Measurements from ENCODE around the gene SLC25A25.
A peak's percentile ranks its signal among the peaks of the same experiment; 100 is the strongest.

The SLC25A25 gene

DNA sequence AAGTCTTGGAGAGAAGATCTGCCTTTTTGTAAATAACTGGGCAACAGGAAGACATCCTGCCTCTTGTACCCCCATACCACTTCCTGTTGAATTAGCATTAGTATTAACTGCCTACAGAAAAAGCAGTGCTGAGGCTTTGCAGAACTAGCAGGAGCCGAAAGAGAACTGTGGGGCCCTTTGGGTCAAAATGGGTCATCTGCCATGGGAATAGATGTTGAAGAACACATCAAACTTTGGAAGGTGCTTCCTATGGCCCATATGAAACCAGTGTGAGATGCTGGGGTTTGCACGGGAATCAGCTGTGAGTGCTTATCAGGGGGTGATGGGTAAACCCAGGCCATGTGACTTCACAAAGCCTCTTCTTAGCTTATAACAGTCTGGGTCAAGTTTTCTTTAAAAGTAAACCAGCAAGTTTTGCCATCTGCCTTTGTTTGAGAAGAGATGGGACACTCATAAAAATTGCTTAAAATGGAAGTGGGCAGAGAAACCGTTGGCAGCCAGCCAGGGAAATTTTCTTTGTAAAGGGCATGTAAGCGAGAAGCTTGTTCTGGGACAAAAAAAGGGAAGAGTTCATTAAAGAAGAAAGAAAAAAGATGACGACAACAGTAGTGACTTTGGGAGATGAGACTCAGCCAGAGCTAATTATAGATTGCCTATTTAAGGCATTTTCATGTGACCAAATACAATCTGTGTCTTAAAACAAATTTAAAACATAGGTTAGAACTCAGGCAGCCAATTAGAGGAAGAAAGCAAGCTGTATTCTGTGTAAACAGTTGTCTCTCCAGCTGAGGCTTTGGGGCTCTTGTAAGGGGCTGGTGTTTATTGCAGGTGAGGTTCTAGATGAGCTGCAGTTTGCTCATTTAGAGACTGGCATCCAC, 4.4 kb downstream of the SLC25A25 start:
- DNase-seq (ENCODE audit: low read depth, low spot score): peak; percentile 13

DNA sequence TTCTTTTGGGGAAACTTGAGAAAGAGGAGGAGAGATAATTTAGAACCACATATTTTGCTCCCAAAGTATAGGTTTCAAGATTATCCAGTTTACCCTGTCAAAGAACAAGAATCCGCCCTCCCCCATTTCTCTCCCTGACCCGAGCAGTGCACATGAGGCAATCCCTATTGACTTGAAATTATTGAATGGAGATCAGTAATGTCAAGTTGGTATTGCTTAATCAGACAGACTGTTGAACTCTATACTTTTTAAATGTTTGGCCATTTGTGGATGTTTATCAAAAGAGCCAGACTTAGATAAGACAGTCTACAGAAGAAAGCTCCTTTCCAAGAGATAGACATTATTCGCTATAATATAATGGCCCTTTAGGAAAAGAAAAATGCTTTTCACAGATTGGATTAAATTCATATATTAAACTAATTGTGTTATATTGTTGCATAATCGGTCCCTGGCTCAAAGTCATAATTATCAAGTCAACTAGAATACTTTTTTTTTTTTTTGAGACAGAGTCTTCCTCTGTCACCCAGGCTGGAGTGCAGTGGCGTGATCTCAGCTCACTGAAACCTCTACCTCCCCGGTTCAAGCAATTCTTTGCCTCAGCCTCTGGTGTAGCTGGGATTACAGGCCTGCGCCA, 5.3 kb downstream of the SLC25A25 start:
- DNase-seq (ENCODE audit: low read depth, low spot score): no peak

DNA sequence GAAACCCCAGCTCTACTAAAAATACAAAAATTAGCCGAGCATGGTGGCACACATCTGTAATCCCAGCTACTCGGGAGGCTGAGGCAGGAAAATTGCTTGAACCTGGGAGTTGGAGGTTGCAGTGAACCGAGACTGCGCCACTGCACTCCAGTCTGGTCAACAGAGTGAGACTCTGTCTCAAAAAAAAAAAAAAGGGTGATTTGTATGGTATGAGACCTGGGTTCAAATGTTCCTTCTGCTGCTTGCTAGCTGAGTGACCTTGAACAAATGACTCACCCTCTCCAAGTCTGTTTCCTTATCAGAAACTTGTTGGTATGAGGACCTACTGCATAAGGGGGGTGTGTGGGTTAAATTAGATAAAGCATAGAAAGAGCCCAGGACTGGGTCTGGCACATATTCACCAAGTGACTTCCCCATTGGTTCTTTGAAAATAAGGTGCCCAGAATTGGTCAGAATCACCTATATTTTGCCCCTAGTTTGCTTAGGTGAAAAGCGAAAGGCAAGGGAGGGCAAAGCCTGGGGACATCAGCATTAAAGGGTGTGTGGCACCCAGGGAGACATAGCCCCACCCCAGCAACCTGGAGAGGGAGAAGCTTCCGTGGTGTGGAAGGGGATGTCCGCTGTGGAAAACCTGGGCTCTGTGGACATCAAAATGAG, 9.9 kb downstream of the SLC25A25 start:
- DNase-seq (ENCODE audit: low read depth, low spot score): no peak

DNA sequence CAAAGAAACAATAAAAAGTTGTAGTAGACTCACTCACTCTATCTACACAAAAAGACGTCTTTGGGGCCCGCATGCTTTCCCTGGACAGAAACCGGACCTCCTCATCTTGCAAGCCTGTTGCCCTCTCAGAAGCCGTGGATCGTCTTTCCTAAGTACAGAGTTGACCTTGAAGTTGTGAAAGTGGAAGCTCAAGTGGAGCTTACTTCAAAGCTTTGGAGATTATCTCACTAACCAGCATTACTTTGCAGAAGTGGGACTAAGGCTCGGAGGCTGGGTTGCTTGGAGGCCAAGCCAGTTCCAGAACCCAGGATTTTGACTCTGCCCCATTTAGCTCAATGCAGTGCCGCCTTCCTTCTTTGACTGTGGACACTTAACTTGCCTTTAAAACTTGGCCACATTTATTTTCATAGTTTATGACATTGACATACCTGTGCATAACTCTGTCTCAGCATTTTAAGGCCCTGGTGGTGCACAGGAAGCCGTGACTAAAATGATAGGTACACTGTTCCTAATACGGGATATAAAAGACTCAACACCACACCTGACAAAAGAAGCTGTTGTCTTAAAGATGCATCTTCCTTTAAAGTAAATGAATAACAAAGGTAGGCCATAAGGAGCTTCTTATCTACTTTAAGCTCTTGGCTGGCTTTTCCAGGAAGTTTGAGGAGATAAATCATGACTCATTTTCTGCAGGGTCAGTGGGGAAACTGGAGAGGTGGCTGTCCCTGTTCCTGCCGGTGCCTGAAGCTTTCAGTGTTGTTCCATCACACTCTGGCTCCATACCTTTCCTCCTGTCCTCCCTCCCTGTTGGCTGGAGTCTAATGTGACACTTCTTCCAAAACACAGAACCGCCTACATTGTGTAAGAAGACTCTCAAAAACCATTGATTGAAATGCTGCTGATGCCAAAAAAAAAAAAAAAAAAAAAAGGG, 10.7 kb downstream of the SLC25A25 start:
- no peak for DNase-seq (ENCODE audit: low read depth, low spot score)

DNA sequence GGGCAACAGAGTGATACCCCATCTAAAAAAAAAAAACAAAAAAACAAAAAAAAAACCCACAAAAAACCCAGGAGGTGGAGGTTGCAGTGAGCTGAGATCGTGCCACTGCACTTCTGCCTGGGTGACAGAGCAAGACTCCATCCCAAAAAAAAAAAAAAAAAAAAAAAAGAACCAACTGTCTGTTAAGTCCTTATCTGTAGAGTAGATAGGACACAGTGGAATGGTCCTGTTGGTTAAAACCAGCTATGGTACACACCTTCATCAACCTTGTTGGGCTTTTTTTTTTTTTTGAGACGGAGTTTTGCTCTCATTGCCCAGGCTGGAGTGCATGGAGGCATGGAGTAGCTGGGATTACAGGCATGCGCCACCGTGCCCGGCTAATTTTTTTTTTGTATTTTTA, 12.2 kb downstream of the SLC25A25 start:
- no peak for DNase-seq (ENCODE audit: low read depth, low spot score)

DNA sequence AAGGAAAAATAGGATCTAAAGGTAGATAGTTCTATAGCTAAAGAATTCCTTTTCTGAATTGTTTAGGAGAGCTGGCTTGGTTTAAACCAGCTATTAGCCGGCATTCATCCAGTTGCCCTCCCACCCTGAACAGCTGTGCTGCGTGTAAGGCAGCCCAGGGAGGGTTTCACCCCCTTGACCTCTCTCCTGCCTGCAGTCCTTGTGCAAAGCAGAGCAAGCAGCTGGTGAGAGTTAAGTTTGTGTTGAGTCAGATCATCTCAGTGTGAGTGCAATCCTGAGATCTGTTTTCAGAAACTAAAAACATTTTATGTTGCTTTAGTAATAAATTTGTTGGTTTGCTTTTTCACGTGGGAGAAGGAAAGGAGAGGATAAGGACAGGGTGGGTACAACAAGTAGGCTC, 13.0 kb downstream of the SLC25A25 start:
- no peak for DNase-seq (ENCODE audit: low read depth, low spot score)

DNA sequence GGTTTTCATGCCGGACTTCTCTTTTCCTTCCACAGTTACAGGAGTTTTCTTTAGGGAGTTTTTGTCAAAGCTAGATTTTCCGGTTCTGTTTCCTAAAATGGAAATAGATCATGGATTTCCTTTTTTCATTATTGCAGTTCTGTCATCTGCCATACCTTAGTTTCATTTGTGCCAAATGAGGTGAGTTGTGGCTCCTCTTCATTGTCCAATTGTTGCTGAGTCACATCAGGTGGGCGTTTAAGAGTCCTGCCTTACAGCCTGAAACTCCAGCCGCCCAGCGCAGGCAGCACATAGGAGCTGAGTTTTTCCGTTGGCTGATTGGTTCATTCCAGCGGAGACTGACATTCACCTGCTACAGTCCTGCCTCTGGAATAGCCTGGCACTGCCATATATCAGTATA, 14.1 kb downstream of the SLC25A25 start:
- no peak for DNase-seq (ENCODE audit: low read depth, low spot score)

DNA sequence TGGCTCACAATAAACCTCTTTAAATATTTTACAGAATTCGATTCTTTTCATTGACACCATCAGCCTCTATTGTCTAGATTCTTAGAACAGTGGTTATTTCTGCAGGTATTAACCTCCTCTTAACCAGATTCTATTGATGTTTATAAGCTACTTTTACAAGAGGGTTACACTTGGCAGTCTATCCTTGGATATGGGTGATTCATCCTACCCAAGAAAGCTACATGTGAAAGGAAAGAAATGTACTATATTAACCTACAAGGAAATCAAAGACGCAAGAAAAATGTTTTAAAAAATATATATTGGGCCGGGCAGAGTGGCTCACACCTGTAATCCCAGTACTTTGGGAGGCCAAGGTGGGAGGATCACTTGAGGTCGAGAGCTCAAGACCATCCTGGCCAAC, 16.7 kb downstream of the SLC25A25 start:
- DNase-seq (ENCODE audit: low read depth, low spot score): no peak

DNA sequence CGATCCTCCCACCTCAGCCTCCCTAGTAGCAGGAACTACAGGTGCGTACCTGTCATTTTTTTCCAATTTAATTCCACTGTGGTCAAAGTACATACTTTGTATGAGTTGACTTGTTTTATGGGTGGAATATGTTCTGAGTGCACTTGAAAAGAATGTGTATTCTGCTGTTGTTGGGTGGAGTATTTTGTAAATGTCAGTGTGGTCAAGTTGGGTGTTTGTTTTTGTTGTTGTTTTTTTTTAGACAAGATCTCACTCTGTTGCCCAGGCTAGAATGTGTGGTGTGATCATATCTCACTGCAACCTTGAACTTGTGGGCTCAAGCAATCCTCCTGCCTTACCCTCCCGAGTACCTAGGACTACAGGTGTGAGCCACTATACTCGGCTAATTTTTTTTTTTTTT, 17.9 kb downstream of the SLC25A25 start:
- DNase-seq (ENCODE audit: low read depth, low spot score): no peak

DNA sequence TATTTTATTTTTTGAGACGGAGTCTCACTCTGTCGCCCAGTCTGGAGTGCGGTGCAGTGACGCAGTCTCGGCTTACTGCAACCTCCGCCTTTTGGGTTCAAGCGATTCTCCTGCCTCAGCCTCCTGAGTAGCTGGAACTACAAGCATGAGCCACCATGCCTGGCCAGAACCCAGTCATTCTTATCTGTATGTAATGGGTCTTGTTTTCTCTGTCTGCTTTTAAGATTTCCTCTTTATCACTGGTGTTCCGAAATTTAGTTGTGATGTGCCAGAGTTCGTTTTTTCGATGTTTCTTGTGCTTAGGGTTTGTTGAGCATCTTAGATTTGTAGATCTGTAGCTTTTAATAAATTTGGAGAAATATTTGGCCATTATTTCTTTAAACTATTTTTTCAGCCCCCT, 19.2 kb downstream of the SLC25A25 start:
- DNase-seq (ENCODE audit: low read depth, low spot score): no peak

DNA sequence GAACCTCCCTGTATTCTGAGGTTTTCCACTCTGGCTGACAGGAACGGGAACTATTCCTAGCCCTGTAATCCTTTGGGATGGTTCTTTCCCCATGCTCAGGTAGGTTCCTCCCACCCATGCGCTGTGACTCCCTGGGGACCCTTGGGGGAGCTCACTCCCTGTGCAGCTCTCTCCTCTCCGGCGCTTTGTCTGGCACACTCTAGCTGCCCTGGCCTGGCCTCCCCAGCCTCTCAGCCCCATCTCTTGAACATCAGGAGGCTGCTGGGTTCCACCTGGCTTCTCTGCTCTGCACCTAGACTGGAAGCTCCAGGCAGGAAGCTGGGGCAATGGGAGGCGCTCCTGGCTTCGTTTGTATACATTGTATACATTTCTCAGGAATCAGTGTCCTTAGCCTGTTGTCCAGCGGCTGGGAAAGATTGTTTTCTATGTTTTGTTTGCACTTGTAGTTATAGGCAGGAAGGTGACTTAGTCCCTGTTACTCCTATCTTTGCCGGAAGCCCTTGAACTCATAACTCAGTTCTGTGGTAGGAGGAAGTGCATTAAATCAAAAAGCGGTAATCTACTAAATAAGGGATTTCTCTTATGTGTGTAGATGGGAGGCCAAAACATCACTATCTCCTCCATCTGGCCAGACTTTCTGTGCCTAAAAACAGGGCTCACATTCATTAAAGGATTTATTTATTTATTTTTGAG, 20.4 kb downstream of the SLC25A25 start:
- no peak for DNase-seq (ENCODE audit: low read depth, low spot score)

DNA sequence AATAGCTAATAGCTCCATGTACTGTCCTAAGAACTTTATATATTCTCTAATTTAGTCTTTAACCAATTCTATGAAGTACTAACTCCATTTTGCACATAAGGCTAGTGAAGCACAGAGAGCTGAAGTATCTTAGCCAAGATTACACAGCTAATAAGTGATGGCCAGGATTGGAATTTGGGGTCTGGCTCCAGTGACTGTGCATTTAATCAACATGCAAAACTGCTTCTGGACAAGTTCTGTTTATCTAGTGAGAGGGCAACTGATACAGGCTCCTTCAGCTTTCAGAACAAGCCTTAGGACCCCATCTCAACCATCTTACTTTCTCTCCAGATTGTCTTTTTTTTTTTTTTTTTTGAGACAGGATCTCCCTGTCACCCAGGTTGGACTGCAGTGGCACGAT, 21.3 kb downstream of the SLC25A25 start:
- DNase-seq (ENCODE audit: low read depth, low spot score): no peak

DNA sequence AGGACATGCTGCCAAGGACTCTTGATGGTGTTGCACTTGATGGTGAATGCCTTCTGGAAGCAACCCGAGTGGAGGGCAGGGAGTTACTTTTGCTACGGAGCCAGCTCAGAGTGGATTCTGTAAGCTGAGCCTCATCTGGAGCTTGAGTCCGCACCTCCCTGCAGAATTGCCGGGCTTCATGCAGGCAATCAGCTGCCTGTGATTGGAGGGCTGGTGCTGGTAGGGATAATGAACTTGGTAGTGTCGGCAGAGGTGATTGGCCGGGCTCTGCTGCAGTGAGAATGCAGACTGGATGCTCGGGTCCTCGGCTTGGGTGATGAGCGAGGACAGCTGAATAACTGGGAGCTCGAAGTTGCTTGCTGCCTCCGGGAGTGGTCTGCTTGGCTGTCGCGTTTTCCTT, 23.1 kb downstream of the SLC25A25 start:
- no peak for DNase-seq (ENCODE audit: low read depth, low spot score)

DNA sequence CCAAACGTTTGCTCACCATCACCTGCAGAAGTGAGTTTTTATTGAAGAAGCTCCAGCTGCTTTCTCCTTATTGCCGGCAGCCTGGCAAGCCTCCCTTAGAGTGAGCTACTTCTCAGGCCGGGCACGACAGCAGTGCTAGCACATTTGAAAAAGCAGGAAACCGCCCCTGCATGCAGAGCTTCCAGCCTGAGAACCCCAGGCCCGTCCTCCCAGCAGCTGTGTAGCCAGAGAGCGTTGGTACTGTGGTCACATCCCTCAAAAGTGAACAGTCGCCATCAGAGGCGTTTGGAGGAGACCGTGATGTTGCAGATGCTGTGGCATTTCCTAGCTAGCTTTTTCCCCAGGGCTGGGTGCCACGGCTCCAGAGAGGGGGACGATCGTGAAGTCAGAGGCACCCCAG, 23.5 kb downstream of the SLC25A25 start:
- no peak for DNase-seq (ENCODE audit: low read depth, low spot score)

DNA sequence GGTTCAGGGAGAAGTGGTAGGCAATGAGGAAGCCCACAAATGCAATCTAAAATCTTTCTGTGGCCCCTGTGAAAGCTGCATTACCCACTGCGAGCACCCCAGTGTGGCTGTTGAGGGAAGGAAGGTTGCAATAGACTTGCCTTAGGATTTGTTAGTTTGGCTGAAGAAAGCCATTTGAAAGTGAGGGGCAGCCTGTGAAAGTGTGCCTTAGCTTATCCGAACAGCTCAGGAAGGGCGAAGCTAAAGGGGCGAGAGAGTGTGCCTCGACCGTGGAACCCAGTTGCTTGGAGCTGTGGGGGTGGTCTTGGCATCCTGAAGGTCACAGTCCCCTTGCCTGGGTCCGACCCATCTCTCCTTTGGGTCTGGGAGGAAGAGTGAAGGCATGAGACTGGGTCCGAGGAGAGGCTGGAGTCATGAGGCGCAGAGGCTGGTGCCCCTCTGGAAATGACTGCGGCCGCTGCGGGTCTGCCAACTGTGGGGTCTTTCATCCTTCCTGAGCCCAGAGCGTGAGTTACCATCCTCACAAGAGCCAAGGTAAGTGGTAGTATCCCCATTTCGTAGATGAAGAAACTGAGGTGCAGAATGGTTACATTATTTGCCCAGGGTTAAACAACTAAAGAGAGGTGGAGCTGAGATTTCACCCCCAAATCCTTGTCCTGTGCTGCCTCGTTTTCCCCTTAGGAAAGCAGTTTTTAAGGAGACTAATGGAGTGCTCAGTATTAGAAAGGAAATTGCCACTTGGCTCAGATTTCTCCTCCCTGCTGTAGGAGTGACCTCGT, 24.4 kb downstream of the SLC25A25 start:
- no peak for DNase-seq (ENCODE audit: low read depth, low spot score)

DNA sequence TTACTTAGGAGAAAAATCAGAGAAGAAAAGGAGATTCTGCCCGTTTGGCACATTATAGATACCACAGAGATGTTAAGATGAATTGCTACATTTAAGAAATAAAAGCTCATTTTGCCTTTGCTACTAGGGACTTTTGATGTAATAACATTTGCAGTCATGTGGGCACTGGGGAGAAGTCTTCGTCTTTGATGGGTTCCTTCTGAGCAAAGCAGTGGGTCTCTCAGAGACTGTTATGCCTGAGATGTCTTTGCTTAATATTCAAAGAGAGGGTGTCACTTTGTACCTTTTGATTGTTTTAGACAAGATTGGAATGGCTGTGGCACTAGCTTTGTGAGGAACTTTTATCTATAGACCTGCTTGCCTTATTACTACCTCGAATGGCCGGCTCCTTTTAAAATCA, 25.0 kb downstream of the SLC25A25 start:
- no peak for DNase-seq (ENCODE audit: low read depth, low spot score)

DNA sequence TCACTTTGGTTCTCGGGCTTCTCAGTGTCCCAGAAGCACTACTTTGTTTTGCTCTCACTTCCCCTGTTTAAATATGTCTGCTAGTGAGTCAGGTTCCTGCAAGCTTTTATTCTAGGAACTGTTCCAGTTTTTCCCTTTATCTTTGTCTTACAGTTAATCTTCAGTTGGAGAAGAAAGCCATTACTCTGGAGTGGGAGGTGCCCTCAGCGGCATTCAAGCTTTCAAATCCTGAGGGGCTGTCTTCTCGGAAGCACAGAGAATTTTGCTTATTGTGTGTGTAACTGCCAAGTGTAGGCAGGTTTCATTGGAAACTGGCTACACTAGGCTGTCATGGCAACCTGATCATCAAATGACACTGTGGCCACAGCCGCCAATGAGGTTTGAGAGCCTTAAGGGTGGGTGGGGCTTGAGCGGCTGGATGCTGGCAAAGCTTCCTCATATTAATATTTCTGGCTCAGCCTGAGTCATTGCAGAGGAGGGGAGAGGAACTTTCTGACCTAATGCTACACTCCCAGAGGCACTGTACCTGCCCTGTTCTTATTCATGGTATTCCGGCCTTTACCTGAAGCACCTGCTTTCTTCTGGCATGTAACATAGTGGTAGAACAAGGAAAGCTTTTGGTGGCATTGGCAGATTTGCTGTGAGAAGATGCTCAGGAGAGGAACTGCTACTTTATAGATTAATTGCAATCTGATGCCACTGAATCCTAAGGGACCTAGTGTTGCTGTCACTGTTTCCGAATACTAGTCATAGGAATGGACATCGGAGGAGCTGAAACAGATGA, 26.3 kb downstream of the SLC25A25 start:
- peak; percentile 52 for DNase-seq (ENCODE audit: low read depth, low spot score)

DNA sequence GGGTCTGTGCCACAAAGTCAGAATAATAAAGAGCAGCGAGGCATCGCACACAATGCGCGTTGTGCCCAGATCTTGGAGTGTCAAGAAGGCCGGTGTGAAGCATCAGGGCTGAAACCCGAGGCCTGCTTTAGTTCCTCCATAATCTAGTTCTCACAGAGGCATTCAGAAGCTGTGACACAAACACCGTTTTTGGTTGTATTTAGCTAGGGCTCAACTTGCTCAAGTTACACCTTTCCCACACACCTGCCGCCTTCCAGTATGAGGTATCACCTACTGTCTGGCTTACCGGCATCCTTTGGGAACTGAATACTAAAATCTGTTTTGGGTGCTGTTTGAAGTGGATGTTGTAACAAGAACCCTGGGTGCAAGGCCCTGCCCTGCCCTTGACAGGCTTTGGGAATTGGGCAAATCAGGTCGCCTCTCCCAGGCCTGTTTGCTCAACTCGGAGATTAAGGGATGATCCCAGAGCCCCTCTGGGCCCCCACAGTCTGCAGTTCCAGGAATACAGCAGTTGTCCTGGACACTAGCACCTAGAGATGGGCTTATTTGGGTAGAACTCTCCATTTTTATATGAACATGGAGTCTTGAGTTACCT, 27.0 kb downstream of the SLC25A25 start:
- DNase-seq (ENCODE audit: low read depth, low spot score): no peak

Data from activated naive CD8-positive, alpha-beta T cell treated with anti-CD3 and anti-CD28 coated beads, Interleukin-2, amount 50 U/mL, for 16 hours (primary cell).